HG02885 (cell line): ENCODE measurements around the gene ARHGAP25.

ENCODE experiments used
- ATAC-seq: cut with Tn5 transposase; IDR thresholded peaks from one replicate; pipeline ENCODE4 v1.9.1; 2021; ENCODE audit warnings: mild to moderate bottlenecking; ENCODE audit not compliant: unreplicated experiment, poor library complexity

Gene ARHGAP25

GRCh38 chr2:68734688-68735525, at the start of gene ARHGAP25:
Gene ARHGAP25 (plus strand): TSS chr2:68734811. CDS start chr2:68735200, 389 bp downstream.
- peak; percentile 71 for ATAC-seq

GRCh38 chr2:68686178-68686577, 48.4 kb upstream of the ARHGAP25 start:
- ATAC-seq = no peak

GRCh38 chr2:68687018-68687417, 47.6 kb upstream of the ARHGAP25 start:
- no peak for ATAC-seq

GRCh38 chr2:68689553-68690537, 44.8 kb upstream of the ARHGAP25 start:
- peak; percentile 91 for ATAC-seq

- ATAC-seq = no peak
Observed at GRCh38 chr2:68690851-68691250, 43.8 kb upstream of the ARHGAP25 start.

- ATAC-seq = no peak
Observed at GRCh38 chr2:68692511-68692910, 42.1 kb upstream of the ARHGAP25 start.

GRCh38 chr2:68693951-68694350, 40.7 kb upstream of the ARHGAP25 start:
- ATAC-seq = no peak

DNA sequence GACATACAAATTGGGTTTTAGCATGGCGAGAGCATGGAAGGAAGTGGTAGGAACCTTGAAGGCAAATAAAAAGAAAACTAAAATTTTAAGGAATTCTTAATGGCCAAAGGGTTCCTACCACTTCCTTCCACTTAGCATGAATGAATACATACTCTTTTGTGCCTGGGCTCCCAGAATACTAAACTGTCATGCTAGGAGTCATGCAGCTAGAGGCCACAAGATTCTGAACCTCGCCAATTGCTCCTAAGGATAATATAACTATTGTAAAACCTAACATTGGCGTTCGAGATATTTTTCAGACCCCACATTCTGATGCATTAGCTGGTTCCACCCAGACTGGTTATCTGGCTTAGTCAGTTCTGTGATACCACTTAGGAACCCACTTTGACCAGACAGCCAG, 38.6 kb upstream of the ARHGAP25 start:
- ATAC-seq = no peak

DNA sequence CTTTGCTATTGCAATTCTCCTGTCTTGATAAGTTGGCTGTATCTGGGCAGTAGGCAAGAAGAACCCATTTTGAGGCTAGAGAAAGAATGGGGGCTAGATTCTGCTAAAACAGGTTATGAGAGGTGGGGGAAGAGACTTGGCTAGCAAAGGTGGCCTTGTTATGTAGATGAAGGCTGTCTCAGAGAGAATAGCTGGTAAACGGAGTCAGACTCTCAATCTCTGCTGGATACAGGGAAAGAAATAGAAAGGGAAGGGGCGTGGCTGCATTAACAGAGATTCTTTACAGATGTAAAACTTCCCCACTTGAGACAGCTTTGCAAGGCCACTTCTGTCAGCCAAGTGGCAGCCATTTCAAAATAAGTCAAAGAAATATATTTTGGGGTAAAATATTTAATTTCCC, 38.1 kb upstream of the ARHGAP25 start:
- ATAC-seq = no peak

DNA sequence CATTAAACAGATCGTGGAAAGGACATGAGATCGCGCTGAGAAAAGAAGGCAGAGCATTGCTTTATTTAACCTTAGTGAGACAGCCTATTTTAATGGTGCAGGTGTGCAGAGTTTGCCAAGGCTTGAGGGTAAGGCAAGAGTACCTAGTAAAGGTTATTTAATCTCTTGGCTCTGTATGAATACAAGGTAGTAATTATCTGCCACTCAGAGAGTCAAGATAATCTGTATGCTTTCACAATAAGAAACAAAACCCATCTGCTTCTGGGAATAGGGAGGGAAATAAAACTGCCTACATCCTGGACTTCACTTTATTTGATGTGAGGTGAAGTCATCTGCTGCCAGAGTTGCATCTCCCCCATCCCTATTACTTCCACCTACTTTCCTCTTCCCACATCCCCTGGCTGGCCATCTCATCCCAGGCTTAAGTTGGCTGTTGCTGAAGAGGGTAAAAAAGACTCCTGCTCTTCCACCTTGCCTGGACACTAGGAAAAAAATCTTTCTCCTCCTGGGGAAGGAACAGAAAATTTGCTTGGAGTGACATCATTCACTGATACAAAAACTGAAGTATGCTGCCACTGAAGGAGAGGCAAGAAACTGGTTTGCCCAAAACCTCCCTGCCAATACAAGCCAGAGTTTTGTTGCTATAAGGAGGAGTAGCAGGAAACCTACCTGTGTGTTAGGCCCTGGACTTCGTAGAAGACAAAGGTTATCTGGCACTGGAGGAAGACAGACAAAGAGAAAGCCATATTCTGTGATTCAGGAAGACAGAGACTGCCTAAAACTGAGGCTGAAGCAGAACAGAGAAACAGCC, 35.8 kb upstream of the ARHGAP25 start:
- no peak for ATAC-seq

DNA sequence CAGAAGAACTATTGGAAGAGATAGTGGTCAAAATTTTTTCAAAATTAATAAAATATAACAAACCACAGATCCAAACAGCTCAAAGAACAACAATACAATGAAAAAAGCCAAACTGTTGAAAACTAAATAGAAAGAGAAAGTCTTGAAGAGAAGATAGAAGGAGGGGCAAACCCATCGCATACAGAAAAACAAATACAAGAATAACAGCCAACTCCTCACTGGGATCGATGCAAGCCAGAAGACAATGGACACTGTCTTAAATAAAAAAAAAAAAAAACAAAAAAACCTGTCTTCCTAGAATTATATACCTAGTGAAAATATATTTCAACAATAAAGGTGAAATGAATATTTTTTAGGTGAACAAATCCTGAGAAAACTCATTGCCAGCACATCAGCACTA, 34.1 kb upstream of the ARHGAP25 start:
- ATAC-seq = no peak

DNA sequence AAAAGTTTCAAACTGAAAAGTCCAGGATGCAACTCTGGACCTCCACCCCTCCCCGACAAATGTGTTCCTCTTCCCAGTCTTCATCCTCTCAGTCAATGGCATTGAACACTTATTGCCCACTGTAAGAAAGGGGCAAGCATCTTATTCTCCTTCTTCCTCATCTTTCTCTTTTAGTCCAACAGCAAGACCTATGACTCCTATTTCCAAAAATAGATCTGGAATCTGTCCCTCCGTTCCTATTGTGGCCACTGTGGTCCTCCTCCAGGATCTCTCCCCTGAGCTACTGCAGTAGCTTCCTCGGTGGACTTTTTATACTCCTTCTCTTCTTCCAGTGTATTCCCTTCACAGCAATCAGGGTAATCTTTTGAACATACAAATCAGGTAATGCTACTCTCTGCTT, 28.0 kb upstream of the ARHGAP25 start:
- no peak for ATAC-seq

- no peak for ATAC-seq
Observed at GRCh38 chr2:68708629-68709028, 26.0 kb upstream of the ARHGAP25 start.

DNA sequence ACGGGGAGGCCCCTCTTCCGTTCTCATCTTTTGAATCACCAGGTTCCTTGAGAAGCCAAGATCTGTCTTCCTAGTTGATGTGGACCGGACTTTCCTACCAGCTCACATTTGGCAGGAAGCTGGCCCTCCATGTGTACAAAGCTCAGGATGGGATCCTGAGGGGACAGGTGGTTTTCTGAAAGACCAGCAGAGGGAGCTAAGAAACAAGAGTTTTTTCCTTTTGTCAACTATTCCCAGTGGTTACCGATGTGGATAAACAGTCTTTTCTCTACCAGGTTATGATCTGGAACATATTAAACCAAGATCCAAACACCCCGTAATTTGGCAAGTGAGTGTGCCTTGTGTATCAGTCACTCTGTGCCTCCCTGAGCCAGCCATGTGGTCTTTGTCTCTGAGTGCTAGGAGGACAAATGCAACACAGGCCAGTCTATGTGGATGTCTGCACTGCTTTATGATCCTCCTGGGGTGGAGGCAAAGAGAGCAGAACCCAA, 25.1 kb upstream of the ARHGAP25 start:
- peak; percentile 52 for ATAC-seq

- no peak for ATAC-seq
Observed at GRCh38 chr2:68710336-68710735, 24.3 kb upstream of the ARHGAP25 start.

DNA sequence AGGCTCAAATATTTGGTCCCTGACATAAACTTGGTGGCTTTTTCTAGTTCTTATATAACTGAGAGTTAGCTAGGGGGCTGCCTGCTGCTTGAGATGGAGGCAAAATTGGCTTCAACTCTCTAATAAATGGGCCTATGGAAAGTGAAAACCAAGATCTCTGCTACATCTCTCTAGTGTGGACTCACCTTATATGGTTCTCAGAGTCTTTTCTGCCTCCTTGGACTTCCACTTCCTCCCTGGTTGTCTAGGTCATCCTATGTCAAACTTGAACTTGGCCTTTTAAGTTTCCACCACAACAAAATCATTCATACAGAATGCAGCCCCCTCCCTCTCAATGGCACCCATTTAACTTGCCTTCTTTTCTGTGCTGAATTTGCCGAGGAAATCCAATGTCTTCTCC, 23.9 kb upstream of the ARHGAP25 start:
- ATAC-seq = peak; percentile 54

DNA sequence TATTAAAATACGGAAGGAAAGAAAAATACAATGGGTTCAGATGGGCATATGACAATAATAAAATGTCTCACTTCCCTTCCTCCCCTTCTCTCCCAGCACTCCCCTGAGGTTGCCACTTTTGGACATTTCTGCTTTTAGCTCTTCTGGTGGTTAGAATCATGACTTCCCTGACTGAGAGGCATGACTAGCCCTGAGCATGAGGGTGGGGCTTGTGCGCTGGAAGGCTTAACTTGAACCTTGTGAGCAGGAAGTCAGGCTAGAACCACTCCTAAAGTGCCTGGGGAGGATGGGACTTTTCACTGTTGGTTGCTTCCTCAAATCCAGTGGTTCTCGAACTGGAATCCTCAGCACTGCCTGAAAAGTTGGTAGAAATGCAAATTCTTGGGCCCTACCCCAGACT, 19.7 kb upstream of the ARHGAP25 start:
- ATAC-seq = peak; percentile 76

DNA sequence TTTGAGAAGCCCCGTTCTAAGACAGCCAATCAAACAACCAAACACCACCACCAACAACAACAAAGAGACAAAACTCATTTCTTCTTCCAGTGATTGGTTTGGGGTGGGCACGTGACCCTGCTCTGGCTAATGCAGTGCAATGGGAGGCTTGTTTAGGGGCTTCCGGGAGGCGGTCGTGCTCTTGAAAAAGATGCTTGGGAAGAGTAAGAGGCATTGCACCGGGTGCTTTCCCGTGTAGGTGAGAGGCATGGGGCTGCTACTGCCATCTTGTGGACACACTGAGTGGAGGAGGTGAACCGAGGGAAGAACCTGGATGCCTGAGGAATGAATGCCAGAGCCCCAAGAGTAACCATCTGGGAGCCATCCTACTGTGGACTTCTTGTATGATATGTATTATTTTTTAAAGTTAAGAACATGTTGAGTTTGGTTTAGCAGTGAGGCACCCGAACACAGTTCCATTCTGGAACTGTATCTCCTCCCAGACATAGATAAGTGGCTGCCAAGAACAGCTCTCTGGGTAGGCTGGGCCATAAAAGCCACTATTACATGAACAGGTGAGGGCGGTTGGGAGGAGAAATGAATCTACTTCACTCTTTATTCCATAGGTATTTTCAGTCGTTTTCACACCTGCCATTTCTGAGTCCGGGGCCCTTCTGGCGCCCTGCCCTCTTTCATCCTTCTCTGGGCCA, 19.1 kb upstream of the ARHGAP25 start:
- ATAC-seq = peak; percentile 45

DNA sequence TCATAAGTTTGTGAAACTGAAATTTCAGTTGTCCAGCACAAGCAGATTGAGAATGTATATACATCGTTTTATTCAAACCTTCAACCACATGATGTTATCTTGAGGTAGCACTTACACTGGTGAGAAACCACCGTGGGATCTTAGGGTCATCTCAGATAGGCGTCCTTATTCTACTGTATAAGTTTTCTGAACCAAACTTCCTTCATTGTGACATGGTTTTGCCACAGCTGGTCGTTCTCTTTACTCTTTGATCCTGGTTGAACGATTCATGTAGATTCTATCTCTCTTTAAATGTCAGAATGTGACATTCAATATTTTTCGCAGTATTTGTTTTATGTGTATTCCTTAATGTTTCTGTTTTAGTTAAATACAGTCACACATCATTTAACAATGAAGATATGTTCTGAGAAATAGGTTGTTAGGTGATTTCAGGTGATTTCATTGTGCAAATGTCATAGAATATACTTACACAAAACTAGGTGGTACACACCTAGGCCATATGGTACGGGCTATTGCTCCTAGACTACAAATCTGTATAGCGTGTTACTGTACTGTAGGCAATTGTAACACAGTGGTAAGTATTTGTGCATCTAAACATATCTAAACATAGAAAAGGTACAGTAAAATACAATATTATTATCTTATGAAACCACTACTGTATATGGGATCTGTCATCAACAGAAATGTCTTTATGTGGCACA, 17.9 kb upstream of the ARHGAP25 start:
- no peak for ATAC-seq
